Neural progenitor cell (in vitro differentiated cells): ENCODE data around the gene UROS. TPM values are rescaled to one million over a fixed set of nuclear protein-coding genes. Genes with fewer than 3 reads are reported as not detected.

ENCODE experiments used
- DNase-seq: peaks from one replicate; pipeline ENCODE4 v3.0.0-alpha.2; 2016; ENCODE audit warnings: low spot score
- H2AFZ ChIP-seq: fragments of 200-600 bp; sonication (generic); replicated peaks from 2 replicates; pipeline ENCODE4 v1.6.1; 2016; ENCODE audit warnings: antibody characterized with exemption
- H3F3A ChIP-seq: fragments of 200-600 bp; sonication (generic); 2 replicates; pipeline ENCODE4 v1.6.1; 2016; ENCODE audit warnings: antibody characterized with exemption, low read depth
- H3K27ac ChIP-seq: fragments of 200-600 bp; sonication (generic); 2 replicates; pipeline ENCODE4 v1.5.1; 2016; ENCODE audit warnings: mild to moderate bottlenecking
- H3K27me3 ChIP-seq: fragments of 200-600 bp; sonication (generic); 2 replicates; pipeline ENCODE4 v1.6.1; 2016; ENCODE audit warnings: mild to moderate bottlenecking, moderate library complexity
- H3K36me3 ChIP-seq: fragments of 200-600 bp; sonication (generic); 2 replicates; pipeline ENCODE4 v1.5.1; 2016
- H3K4me1 ChIP-seq: fragments of 200-600 bp; sonication (generic); 2 replicates; pipeline ENCODE4 v1.6.1; 2016; ENCODE audit warnings: mixed run types
- H3K4me2 ChIP-seq: fragments of 200-600 bp; sonication (generic); 2 replicates; pipeline ENCODE4 v1.6.1; 2016
- H3K4me3 ChIP-seq: fragments of 200-600 bp; sonication (generic); 2 replicates; pipeline ENCODE4 v1.5.1; 2016
- H3K79me2 ChIP-seq: fragments of 200-600 bp; sonication (generic); 2 replicates; pipeline ENCODE4 v1.6.1; 2016; ENCODE audit warnings: low read depth
- H3K9ac ChIP-seq: fragments of 200-600 bp; sonication (generic); 2 replicates; pipeline ENCODE4 v1.6.1; 2016
- H3K9me3 ChIP-seq: fragments of 200-600 bp; sonication (generic); 2 replicates; pipeline ENCODE4 v1.5.1; 2016; ENCODE audit warnings: low read depth
- H4K20me1 ChIP-seq: fragments of 200-600 bp; sonication (generic); 2 replicates; pipeline ENCODE4 v1.6.1; 2016; ENCODE audit warnings: low read depth
- H3K27ac Mint-ChIP-seq: 3 replicates; pipeline ENCODE4 v1.8.0; 2021; ENCODE audit warnings: mixed read lengths
- H3K27me3 Mint-ChIP-seq: 2 replicates; pipeline ENCODE4 v1.8.0; 2022; ENCODE audit warnings: low read depth, mild to moderate bottlenecking, inconsistent platforms, moderate library complexity, mixed read lengths; ENCODE audit not compliant: insufficient read depth
- H3K36me3 Mint-ChIP-seq: 3 replicates; pipeline ENCODE4 v1.8.0; 2021; ENCODE audit warnings: mixed read lengths
- H3K4me1 Mint-ChIP-seq: 3 replicates; pipeline ENCODE4 v1.8.0; 2021; ENCODE audit warnings: mixed read lengths
- H3K4me3 Mint-ChIP-seq: 3 replicates; pipeline ENCODE4 v1.8.0; 2021; ENCODE audit warnings: mild to moderate bottlenecking, moderate library complexity, mixed read lengths
- H3K9me3 Mint-ChIP-seq: 3 replicates; pipeline ENCODE4 v1.8.0; 2020; ENCODE audit warnings: mixed read lengths
- EZH2 ChIP-seq: fragments of 200-600 bp; sonication (generic); IDR thresholded peaks from 2 replicates; pipeline ENCODE4 v1.6.1; 2017; ENCODE audit warnings: antibody characterized with exemption, mild to moderate bottlenecking, moderate library complexity
- EZH2phosphoT487 ChIP-seq: fragments of 200-600 bp; sonication (generic); IDR thresholded peaks from 2 replicates; pipeline ENCODE4 v1.6.1; 2017; ENCODE audit warnings: antibody characterized with exemption
- total RNA-seq: library from RNA; depleted of rRNA; stranded (reverse); fragments of >200 nt; gene quantifications from 2 replicates; pipeline ENCODE4 v1.2.3, GENCODE V29; 2015; ENCODE audit warnings: low replicate concordance
- TF ChIP-seq, protein P1 (sequence below): fragments of 200-600 bp; sonication (generic); IDR thresholded peaks from 2 replicates; pipeline ENCODE4 v1.5.1; 2017; ENCODE audit warnings: antibody characterized with exemption, mild to moderate bottlenecking

Gene UROS
- total RNA-seq, 1 donor from 2014 or later, result 82.2 TPM

DNA sequence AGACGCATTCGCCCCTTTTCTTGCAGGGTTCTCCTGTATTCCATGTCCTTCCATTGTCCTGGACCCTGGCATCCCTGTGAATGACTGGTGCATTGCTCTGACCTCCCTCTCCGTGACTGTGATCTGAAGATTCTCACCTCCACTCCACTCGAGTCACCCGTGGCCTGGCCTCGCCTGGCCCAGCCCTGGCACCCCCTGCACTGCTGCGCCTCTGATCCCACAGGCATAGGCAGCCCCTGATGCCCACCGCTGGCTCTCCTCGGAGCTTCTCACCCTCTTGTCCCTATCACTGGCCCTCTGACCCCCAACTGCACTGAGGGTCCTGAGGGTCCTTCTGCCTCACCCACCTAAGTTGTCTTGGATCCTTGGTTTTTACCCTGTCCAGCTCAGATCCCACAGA is 45.3 kb downstream of the UROS start:
- no peaks in the 10 kb centered on the region for H3K9me3 ChIP-seq
- H3F3A ChIP-seq, result no peaks in the 10 kb centered on the region
- Mint-ChIP-seq H3K4me3 (no peak overlapping the region), H3K9me3 (peaks cover 6% of the 10 kb centered on the region), H3K36me3 (no peaks in the 10 kb centered on the region), H3K27me3 (peaks cover 9% of the 10 kb centered on the region), H3K27ac (peak overlapping the region; percentile 50), H3K4me1 (peaks cover 15% of the 10 kb centered on the region)
- no peaks in the 10 kb centered on the region for H3K4me1 ChIP-seq
- H3K4me2 ChIP-seq, result no peak overlapping the region
- H3K36me3 ChIP-seq, result no peaks in the 10 kb centered on the region
- no peak overlapping the region for H3K27ac ChIP-seq
- no peak overlapping the region for H3K4me3 ChIP-seq
- H2AFZ ChIP-seq, result no peak overlapping the region
- H3K9ac ChIP-seq, result no peak overlapping the region
- H4K20me1 ChIP-seq, result no peaks in the 10 kb centered on the region
- H3K79me2 ChIP-seq, result no peaks in the 10 kb centered on the region
- H3K27me3 ChIP-seq, result no peaks in the 10 kb centered on the region
- DNase-seq, result no peak
- TF ChIP-seq, protein P1, sequence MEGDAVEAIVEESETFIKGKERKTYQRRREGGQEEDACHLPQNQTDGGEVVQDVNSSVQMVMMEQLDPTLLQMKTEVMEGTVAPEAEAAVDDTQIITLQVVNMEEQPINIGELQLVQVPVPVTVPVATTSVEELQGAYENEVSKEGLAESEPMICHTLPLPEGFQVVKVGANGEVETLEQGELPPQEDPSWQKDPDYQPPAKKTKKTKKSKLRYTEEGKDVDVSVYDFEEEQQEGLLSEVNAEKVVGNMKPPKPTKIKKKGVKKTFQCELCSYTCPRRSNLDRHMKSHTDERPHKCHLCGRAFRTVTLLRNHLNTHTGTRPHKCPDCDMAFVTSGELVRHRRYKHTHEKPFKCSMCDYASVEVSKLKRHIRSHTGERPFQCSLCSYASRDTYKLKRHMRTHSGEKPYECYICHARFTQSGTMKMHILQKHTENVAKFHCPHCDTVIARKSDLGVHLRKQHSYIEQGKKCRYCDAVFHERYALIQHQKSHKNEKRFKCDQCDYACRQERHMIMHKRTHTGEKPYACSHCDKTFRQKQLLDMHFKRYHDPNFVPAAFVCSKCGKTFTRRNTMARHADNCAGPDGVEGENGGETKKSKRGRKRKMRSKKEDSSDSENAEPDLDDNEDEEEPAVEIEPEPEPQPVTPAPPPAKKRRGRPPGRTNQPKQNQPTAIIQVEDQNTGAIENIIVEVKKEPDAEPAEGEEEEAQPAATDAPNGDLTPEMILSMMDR, result no peak
- TF ChIP-seq EZH2phosphoT487, result no peak
- TF ChIP-seq EZH2, result no peak

DNA sequence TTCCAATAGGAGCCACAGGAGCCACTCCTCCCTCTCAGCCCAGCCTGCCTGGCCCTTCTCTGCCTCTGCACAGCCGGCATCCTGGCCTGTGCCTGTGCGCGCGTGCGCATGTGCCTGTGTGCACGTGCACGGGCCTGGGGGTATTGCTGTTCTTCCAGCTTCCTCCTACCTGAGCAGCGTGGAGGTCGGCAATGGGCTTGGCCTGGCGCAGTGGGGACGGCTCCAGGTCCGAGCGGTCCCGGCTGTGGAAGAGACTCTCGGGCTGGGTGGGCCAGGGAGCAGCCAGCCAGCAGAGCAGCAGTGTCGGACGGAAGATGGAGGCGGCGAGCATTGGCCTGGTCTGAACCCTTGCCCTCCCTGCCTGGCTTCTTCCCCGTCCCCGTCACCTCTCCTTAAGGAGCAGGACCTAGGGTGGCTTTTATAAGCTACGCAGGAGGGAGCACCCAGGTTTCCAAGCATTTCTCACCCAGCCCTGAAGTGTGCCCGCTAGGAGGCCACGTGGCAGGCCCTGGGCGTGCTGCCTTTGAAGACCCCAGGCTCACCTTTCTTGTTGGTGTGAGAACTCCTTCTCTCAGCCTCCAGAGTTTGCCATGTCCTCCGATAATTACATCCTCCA is 47.5 kb downstream of the UROS start, which contains the start of gene MMP21:
MMP21 (minus strand) TSS at position 331 of the 616 bp plus-strand sequence; CDS start at position 331, 0 bp downstream.
- no peak within 1 kb of the TSS for H2AFZ ChIP-seq
- no peak within 1 kb of the TSS for H3K4me3 Mint-ChIP-seq
- no peaks in the 10 kb centered on the region for H3K27me3 ChIP-seq
- no peak within 1 kb of the TSS for H3K4me3 ChIP-seq
- H3K36me3 Mint-ChIP-seq, result no peaks in the 10 kb centered on the region
- no peaks in the 10 kb centered on the region for H3K9me3 ChIP-seq
- H3K4me1 Mint-ChIP-seq, result peaks cover 4% of the 10 kb centered on the region
- H3K36me3 ChIP-seq, result no peaks in the 10 kb centered on the region
- no peak for TF ChIP-seq EZH2phosphoT487
- TF ChIP-seq, protein P1, result no peak
- TF ChIP-seq EZH2, result no peak
- peaks cover 6% of the 10 kb centered on the region for H3K9me3 Mint-ChIP-seq
- H3K4me2 ChIP-seq, result no peak within 1 kb of the TSS
- no peak for DNase-seq
- H3K4me1 ChIP-seq, result no peaks in the 10 kb centered on the region
- H3K27ac Mint-ChIP-seq, result no peak within 1 kb of the TSS
- H3K27me3 Mint-ChIP-seq, result peaks cover 7% of the 10 kb centered on the region
- H3F3A ChIP-seq, result no peaks in the 10 kb centered on the region
- no peaks in the 10 kb centered on the region for H4K20me1 ChIP-seq
- no peak within 1 kb of the TSS for H3K27ac ChIP-seq
- no peak within 1 kb of the TSS for H3K9ac ChIP-seq
- H3K79me2 ChIP-seq, result no peaks in the 10 kb centered on the region

DNA sequence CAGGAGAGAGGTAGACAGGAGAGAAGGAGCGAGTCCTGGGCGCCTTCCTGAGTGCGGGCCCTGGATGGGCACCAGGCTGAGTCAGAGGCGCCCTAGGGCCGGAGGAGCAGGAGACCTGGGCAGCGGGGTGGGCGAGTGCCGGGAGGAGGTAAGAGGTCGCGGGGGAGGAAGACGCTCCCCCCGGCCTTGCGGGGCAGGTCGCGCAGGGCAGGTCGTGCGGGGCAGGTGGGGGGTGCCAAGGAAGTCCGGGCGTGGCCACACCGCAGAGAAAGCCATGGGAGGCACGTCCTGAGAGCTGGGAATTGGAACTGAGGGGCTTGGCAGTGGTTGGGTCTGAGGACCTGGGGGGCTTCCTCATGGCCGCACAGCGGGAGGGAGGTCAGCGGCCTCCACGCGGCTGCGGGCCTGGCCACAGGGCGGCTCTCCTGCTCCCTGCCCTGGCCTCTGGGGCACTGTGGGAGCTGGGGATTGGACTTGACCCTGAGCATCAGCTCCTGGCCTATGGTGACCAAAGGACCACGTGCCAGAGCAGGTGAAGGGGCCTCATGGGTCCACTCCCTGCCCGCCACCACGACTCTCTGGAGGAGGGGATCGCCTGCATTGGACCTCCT is 48.4 kb downstream of the UROS start:
- Histone ChIP-seq H3F3A (no peaks in the 10 kb centered on the region), H3K9me3 (no peaks in the 10 kb centered on the region), H3K79me2 (no peaks in the 10 kb centered on the region), H3K36me3 (no peaks in the 10 kb centered on the region), H4K20me1 (no peaks in the 10 kb centered on the region), H3K4me1 (no peaks in the 10 kb centered on the region), H3K4me3 (no peak overlapping the region), H3K9ac (no peak overlapping the region), H2AFZ (no peak overlapping the region), H3K27ac (no peak overlapping the region), H3K4me2 (no peak overlapping the region), H3K27me3 (no peaks in the 10 kb centered on the region)
- Mint-ChIP-seq H3K4me3 (no peak overlapping the region), H3K9me3 (peaks cover 6% of the 10 kb centered on the region), H3K36me3 (no peaks in the 10 kb centered on the region), H3K27ac (no peak overlapping the region), H3K27me3 (peaks cover 7% of the 10 kb centered on the region), H3K4me1 (peaks cover 4% of the 10 kb centered on the region)
- no peak for DNase-seq
- TF ChIP-seq EZH2phosphoT487, result no peak
- TF ChIP-seq EZH2, result no peak
- TF ChIP-seq, protein P1, result no peak
